Neutrophil (primary cell): ENCODE measurements around the gene DPF1.

Experiments used
- H3K27ac ChIP-seq: fragments of 200-600 bp; sonication (generic); 2 replicates; pipeline ENCODE4 v1.5.1; 2016; ENCODE audit warnings: mild to moderate bottlenecking, moderate library complexity
- H3K27me3 ChIP-seq: fragments of 200-600 bp; sonication (generic); 2 replicates; pipeline ENCODE4 v1.6.0; 2016; ENCODE audit warnings: mild to moderate bottlenecking
- H3K36me3 ChIP-seq: fragments of 200-600 bp; sonication (generic); 2 replicates; pipeline ENCODE4 v1.5.1; 2017
- H3K4me1 ChIP-seq, 2 experiments: fragments of 200-600 bp in 1 of 2; sonication (generic) in 1 of 2; 1 replicate in 1 of 2; 2 replicates in 1 of 2; pipeline versions ENCODE4 v1.5.1 to v1.6.1; 2013 to 2016; ENCODE audit warnings: low read depth in 1 of 2, low read length in 1 of 2, mild to moderate bottlenecking in 1 of 2, moderate library complexity in 1 of 2; ENCODE audit not compliant: control insufficient read depth in 1 of 2, insufficient read depth in 1 of 2
- H3K4me3 ChIP-seq, 2 experiments: fragments of 200-600 bp in 1 of 2; sonication (generic) in 1 of 2; 1 replicate in 1 of 2; 2 replicates in 1 of 2; pipeline ENCODE4 v1.5.1; 2013 to 2016; ENCODE audit warnings: low read depth in 1 of 2, low read length in 1 of 2, mild to moderate bottlenecking in 1 of 2, moderate library complexity in 1 of 2
- H3K9me3 ChIP-seq: fragments of 200-600 bp; sonication (generic); 2 replicates; pipeline ENCODE4 v1.5.1; 2016
- TF ChIP-seq, protein P1 (sequence below): fragments of 200-600 bp; sonication (generic); IDR thresholded peaks from 2 replicates; pipeline ENCODE4 v1.5.1; 2016; ENCODE audit warnings: antibody characterized with exemption

DPF1 gene

DNA sequence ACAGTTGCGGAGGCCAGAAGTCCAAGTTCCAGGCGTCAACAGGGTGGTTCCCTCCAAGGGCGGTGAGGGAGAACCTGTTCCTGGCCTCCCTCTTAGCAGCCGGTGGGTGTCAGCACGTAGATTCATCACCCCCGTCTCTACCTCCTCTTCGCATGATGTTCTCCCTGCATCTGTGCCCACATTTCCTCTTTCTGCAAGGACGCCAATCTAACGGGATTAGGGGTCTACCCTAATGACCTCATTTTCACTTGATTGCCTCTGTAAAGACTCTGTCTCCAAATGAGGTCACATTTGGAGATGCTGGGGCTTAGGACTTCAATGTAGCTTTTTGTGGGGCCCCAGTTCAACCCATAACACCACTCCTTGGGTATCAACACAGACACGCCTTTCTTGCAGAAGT lies 38.5 kb downstream of the DPF1 start:
- Histone ChIP-seq H3K27me3 (no peaks in the 10 kb centered on the region), H3K9me3 (no peaks in the 10 kb centered on the region), H3K27ac (no peak overlapping the region), H3K4me1 (no peaks in the 10 kb centered on the region), H3K36me3 (peaks cover 25% of the 10 kb centered on the region), H3K4me3 (no peak overlapping the region)
- TF ChIP-seq, protein P1, sequence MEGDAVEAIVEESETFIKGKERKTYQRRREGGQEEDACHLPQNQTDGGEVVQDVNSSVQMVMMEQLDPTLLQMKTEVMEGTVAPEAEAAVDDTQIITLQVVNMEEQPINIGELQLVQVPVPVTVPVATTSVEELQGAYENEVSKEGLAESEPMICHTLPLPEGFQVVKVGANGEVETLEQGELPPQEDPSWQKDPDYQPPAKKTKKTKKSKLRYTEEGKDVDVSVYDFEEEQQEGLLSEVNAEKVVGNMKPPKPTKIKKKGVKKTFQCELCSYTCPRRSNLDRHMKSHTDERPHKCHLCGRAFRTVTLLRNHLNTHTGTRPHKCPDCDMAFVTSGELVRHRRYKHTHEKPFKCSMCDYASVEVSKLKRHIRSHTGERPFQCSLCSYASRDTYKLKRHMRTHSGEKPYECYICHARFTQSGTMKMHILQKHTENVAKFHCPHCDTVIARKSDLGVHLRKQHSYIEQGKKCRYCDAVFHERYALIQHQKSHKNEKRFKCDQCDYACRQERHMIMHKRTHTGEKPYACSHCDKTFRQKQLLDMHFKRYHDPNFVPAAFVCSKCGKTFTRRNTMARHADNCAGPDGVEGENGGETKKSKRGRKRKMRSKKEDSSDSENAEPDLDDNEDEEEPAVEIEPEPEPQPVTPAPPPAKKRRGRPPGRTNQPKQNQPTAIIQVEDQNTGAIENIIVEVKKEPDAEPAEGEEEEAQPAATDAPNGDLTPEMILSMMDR, result no peak

DNA sequence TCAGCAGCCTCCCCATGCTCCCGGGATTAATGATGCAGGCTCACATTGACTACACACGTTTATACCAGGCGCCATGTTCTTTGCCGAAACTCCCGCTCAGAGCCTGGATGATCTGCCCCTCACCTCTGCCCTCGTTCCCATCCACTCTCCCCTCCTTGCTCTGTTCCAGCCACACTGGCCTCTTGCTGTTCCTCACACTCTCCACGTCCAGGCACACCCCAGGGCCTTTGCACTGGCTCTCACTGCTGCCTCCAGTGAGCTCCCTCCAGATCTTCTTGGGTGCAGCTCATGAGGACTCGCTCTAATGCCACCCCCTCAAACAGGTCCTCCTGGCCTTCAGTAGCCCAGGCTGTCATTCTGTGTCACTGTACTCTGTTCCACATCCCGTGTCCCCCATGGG lies 39.2 kb downstream of the DPF1 start:
- Histone ChIP-seq H3K27ac (no peak overlapping the region), H3K36me3 (peaks cover 25% of the 10 kb centered on the region)

DNA sequence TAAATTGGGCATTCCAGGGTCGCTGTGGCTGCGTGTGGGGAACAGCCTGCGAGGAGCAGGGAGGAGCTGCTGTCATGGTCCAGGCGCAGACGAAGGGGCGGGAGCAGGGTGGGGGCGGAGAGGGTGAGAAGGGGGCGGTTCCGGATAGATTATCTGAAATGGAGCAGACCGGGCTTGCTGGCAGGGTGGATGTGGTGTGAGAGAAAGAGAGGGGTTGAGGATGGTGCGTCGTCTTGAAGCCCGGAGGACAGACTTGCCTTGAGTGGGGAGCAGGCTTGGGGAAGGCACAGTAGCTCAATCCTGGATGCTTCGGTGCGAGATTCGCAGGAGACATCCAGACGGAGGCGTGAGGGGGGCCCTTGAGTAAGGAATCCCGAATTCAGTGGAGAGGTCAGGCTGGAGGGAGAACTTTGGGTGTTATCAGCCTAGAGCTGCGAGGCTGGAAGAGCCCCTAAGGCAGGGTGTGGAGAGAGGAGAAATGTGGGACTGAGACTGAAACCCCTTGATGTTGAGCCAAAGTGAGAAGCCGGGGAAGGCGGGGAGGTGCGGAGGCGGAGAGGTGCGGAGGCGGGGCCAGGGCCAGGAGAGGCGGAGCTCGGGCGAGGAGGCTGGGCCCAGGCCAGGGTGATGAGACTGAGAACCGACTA lies 40.6 kb downstream of the DPF1 start:
- Histone ChIP-seq H3K4me1 (no peaks in the 10 kb centered on the region), H3K9me3 (no peaks in the 10 kb centered on the region), H3K36me3 (peaks cover 25% of the 10 kb centered on the region), H3K27me3 (no peaks in the 10 kb centered on the region), H3K27ac (no peak overlapping the region), H3K4me3 (no peak overlapping the region)
- TF ChIP-seq, protein P1, result no peak

More for the DNA sequence above, 39.2 kb downstream of the DPF1 start:
- TF ChIP-seq, protein P1, result no peak
- Histone ChIP-seq H3K4me1 (no peaks in the 10 kb centered on the region), H3K9me3 (no peaks in the 10 kb centered on the region), H3K4me3 (no peak overlapping the region), H3K27me3 (no peaks in the 10 kb centered on the region)

DNA sequence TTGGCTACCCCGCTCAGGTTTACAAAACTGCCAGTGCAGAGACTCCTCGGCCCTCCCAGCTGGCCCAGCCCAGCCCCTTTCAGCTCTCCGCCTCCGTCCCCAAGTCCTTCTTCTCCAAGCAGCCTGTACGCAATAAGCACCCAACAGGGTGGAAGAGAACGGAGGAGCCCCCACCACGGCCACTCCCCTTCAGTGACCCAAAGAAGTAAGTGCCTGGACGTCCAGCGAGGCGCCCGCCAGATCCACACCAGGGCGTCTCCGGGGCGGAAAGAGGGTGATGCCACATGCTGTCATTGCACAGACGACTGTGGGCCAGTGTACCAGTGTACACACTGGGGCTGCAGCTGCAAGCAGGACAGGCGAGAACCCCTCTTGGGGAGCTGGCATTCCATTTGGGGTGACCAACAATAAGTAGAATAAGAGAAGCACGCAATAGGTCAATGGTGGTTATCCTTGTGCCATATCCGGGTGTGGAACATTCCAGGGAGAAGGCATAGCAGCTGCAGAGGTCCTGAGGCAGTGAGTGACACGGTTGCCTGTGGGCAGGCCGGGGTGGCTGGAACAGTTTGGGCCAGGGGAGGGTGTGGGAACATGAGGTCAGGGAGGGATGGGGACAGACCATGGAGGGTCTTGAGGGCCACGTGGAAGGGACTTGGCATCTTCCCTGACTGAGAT lies 41.3 kb downstream of the DPF1 start:
- Histone ChIP-seq H3K27ac (no peak overlapping the region), H3K36me3 (peaks cover 25% of the 10 kb centered on the region), H3K4me1 (no peaks in the 10 kb centered on the region), H3K9me3 (no peaks in the 10 kb centered on the region), H3K27me3 (no peaks in the 10 kb centered on the region), H3K4me3 (no peak overlapping the region)
- TF ChIP-seq, protein P1, result no peak

DNA sequence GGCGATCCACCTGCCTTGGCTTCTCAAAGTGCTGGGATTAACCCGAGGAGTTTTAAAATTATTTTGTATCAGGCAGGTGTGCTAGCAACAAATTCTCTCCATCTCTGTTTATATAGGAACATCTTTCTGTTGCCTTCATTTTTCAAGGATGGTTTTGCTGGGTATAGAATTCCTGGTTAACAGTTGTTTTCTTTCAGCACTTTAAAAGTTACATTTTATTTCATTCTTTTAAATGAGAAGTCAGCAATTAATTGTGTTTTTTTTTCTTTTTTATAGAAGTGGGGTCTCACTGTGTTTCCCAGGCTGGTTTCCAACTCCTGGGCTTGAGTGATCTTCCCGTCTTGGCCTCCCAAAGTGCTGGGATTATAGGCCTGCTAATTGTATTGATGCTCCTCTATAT lies 44.0 kb downstream of the DPF1 start:
- no peaks in the 10 kb centered on the region for H3K9me3 ChIP-seq
- no peak overlapping the region for H3K27ac ChIP-seq
- H3K27me3 ChIP-seq, result no peaks in the 10 kb centered on the region
- H3K4me1 ChIP-seq, result no peaks in the 10 kb centered on the region
- peaks cover 22% of the 10 kb centered on the region for H3K36me3 ChIP-seq
- no peak overlapping the region for H3K4me3 ChIP-seq
- TF ChIP-seq, protein P1, result no peak
